Measurements from ENCODE around the gene XXYLT1.

GRCh38 chr3:195060531-195061291 is 210.2 kb downstream of the XXYLT1 start:
- TF ChIP-seq JUND (IDR thresholded peaks at IDR 0.05) (no peak), REST (IDR thresholded peaks at IDR 0.05; ENCODE audit: low read depth) (no peak)
- TF ChIP-seq, protein P1, sequence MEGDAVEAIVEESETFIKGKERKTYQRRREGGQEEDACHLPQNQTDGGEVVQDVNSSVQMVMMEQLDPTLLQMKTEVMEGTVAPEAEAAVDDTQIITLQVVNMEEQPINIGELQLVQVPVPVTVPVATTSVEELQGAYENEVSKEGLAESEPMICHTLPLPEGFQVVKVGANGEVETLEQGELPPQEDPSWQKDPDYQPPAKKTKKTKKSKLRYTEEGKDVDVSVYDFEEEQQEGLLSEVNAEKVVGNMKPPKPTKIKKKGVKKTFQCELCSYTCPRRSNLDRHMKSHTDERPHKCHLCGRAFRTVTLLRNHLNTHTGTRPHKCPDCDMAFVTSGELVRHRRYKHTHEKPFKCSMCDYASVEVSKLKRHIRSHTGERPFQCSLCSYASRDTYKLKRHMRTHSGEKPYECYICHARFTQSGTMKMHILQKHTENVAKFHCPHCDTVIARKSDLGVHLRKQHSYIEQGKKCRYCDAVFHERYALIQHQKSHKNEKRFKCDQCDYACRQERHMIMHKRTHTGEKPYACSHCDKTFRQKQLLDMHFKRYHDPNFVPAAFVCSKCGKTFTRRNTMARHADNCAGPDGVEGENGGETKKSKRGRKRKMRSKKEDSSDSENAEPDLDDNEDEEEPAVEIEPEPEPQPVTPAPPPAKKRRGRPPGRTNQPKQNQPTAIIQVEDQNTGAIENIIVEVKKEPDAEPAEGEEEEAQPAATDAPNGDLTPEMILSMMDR (IDR thresholded peaks at IDR 0.05 in 2 of 3, conservative IDR thresholded peaks at IDR 0.05 in 1 of 3; ENCODE audit: borderline replicate concordance in 1 of 3, insufficient read depth in 1 of 3, low read depth in 2 of 3, low read length in 2 of 3): no peak

Measured in HCT116 (cell line).